AG09309 (cell line): ENCODE data around the gene NEGR1.

Experiments used
- DNase-seq: peaks from one replicate; pipeline ENCODE4 v3.0.0-alpha.2; 2010; ENCODE audit warnings: low read depth
- H3K4me3 ChIP-seq: 2 replicates; pipeline ENCODE4 v1.5.1; 2011; ENCODE audit warnings: mild to moderate bottlenecking, low read depth, low read length, moderate library complexity; ENCODE audit not compliant: control insufficient read depth
- CTCF ChIP-seq: IDR thresholded peaks from 2 replicates; pipeline ENCODE4 v1.5.1; 2011; ENCODE audit warnings: mild to moderate bottlenecking, low read depth, low read length, inconsistent platforms; ENCODE audit not compliant: insufficient read depth, control insufficient read depth; ENCODE audit errors: missing control alignments

Gene NEGR1

GRCh38 chr1:72141875-72142274 is 140.5 kb downstream of the NEGR1 start:
- H3K4me3 ChIP-seq: no peak overlapping the region
- DNase-seq: no peak
- TF ChIP-seq CTCF: no peak

- H3K4me3 ChIP-seq: no peak overlapping the region
- no peak for TF ChIP-seq CTCF
Observed at GRCh38 chr1:72140222-72140621, 142.1 kb downstream of the NEGR1 start.

GRCh38 chr1:72137656-72138055 is 144.7 kb downstream of the NEGR1 start:
- DNase-seq: no peak
- TF ChIP-seq CTCF: no peak
- H3K4me3 ChIP-seq: no peak overlapping the region

More at GRCh38 chr1:72140222-72140621, 142.1 kb downstream of the NEGR1 start:
- DNase-seq: no peak

GRCh38 chr1:72129869-72130268 is 152.5 kb downstream of the NEGR1 start:
- no peak overlapping the region for H3K4me3 ChIP-seq
- DNase-seq: no peak
- TF ChIP-seq CTCF: no peak

DNA sequence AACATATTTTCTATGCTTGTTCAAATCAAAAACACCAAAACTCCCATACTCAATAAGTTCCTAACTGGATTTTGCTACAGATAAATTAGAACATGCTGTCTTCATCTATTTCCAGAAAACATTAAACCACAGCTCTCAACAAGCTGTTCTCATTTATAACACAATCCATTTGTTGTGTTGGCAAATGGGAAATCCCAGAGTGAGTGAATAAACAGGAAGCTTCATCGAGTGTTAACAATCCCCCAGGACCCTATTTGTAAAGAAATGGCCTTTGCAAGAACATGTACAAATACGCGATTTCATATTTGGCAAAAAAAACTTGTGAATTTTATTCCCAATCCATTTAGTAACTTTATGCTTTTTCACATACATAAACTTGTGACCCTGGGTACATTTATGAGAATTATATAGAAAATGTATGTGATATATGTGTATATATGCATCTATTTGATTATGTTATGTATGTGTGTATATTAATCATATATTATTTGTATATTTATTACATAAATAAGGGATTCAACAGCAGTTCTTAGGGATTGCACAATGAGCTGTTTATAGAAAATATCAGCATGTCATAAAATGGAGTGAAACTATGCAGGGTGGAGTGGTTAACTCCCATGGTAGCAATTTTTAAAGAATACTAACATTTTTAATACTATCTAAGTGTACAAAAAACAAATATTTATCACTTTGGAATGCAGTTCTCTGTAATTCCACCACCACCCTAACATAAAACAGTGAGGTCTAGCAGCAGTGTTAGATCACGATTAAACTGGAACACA is 160.0 kb downstream of the NEGR1 start:
- no peak for TF ChIP-seq CTCF
- peak; percentile 10 for DNase-seq
- H3K4me3 ChIP-seq: no peak overlapping the region

DNA sequence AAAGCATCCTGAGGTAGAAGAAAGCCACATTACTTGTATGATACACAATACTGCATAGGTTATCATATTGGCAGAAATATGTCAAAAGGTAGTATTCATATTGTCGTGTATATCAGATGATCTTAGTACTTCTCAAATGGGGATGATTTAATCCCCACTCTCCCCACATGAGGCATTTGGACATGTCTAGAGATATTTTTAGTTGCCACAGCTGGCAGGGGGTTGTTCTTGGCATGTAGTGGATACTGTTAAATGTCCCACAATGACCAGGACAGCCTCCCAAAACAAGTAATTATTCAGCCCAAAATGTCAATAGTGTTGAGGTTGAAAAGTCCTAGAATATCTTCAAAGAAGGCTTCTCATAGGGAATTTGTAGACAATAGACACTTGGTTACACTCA is 162.8 kb downstream of the NEGR1 start:
- DNase-seq: no peak
- TF ChIP-seq CTCF: no peak
- no peak overlapping the region for H3K4me3 ChIP-seq
